T-helper 1 cell (primary cell): ENCODE data around the gene DHDDS.

ENCODE experiments used
- DNase-seq, 5 donors: peaks; one replicate each; pipeline ENCODE4 v3.0.0-alpha.2; 2012 to 2020

DHDDS gene

DNA sequence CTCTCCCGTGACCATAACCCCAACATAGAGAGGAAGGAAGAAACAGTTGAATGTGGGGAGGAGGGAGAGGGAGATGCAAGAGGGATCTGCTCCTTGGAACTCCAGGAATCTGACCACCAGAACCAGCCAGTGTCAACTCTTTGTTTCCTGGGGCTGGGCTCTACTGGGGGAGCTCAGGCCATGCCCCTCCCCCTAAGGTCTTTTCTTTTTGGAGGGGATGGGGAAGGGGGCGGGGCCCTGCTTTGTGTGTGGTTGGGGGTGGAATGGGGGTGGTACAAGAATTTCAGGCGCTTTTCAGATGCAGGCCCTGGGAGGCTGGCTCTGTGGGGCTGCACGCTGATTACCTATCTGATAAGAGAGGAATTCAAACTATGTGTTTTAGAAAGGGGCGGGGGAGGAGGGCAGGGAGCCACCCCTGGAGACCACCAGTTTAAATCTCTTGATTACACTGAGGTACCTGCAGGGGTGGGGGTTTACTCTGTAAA, 13.2 kb upstream of the DHDDS start:
- DNase-seq: no peak

DNA sequence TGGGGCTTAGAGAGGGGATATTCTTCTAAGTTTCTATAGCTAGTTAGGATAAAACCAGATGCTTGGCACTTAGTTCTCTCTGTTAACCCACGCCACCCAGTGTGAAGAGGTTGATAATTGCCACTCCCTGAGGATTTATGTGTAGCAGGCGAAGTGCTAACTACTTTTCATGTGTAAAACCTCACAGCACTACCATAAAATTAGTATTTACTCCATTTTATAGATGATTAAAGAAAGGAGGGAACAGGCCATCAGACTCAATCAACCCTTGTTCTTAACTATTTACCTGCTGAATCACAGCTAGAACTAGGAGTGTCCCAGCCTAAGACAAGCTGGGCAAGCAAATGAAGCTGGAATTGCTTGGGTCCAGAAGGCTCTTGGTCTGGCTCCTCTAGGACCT, 12.6 kb upstream of the DHDDS start:
- DNase-seq: no peak

DNA sequence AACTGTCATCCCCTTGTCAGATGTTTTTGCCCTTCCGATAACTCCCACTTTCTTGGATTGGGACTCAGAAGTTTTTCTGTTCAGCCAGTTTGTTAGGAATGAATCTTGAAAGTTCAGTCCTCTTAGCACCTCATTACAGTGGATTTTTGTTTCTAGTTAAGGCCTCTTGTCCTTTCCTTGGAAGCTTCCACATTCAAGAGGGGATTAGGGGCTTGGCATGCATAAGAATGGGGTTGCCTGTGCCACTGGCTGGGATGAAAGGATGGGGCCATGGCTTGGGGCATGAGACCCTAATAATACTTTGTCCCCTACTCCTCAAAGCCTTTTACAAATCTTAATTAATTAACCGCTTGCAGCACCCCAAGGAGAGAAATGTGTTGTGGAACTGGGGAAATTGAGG, 2.4 kb upstream of the DHDDS start:
- DNase-seq: no peak

DNA sequence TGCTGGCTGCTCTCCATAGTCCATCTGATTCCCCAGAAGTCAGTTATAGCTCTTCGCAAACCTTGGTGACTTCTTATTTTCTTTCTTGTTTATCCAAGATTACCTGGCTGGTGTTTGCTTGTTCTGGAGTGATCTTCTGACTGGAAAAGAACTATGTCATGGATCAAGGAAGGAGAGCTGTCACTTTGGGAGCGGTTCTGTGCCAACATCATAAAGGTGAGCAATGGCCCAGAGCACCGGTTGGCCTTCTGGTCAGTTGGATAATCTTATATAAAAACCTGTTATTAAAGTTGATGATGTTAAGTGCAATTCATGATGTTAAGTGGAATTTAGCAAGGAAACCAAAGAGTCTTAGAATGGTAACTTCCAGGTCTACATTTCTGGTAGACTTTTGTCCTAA, 672 bp downstream of the DHDDS start:
- DNase-seq: no peak

DNA sequence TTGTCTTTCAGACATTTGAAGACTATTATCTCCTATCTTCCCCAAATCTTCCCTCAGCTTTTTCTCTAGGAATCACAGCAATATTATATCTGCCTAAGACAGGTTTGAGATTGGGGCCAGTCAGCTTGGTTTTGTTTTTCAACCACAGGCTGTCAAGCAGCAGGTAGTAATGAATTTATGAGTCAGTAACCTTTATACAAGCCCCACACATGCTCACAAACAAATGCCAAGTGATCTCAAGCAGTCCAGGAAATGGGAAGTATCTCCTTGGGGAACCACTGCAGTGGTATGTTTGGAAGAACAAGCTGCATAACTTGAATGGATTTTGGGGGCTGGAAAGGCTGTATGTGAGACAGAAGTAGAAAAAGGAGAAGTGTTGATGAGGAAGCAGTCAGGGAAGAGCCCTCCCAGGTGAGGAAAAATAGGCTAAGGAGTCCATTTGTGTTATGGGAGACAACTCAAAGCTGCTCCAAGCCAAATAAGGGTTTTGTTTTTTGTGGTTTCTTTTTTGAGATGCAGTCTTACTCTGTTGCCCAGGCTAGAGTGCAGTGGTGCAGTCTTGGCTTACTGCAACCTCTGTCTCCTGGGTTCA, 2.1 kb downstream of the DHDDS start:
- DNase-seq: no peak

DNA sequence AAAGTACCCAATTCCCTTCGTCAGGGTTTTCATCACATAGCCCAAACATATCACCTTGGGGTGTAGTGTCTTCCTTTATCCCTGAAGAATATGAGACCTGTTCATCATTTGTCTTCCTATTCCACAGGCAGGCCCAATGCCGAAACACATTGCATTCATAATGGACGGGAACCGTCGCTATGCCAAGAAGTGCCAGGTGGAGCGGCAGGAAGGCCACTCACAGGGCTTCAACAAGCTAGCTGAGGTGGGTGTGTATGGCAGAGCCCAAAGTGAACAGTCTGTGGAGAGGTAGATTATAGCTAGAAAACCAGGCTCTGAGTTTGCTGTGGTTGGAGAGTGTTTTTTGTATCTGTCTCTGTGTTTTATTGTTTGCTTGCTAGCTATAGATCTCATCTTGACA, 5.9 kb downstream of the DHDDS start:
- no peak for DNase-seq

DNA sequence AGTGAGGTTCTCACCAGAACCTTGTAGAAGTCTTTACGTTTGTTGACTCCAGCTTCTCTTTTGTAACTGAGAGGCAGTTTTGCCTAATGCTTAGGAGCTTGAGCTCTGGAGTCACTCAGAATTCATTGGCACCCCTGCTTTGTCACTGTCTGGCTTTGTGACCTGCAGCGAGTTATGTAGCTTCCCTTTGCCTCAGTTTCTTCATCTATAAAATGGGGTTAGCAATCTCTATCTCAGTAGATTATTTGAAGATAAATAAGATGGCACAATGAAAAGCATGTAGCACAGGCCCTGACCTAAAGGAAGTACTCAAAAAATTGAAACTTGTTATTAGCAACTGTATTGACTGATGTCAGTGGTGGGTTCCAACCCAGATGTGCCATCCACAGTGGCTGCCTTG, 8.1 kb downstream of the DHDDS start:
- DNase-seq: no peak

- no peak for DNase-seq
These were observed 17.7 kb downstream of the DHDDS start for GRCh38 chr1:26449868-26450267.

DNA sequence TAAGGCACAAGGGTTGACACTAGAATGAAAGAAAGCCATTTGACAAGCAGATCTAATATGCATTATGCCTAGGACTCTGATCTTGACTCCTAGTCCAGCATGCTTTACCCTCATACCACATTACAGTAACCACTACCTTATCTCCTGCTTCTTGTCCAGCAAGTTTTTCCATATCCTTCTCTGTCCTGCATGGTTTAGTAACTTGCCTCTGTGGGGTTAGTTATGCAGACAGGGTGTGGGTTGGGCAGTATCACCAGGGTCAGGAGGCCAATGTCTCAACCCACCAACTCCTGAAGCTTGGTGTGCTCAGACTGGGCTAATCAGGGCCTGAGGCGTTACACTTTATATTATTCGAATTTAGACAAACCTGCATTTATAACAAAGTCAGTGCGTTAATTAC, 18.8 kb downstream of the DHDDS start:
- no peak for DNase-seq

GRCh38 chr1:26452459-26453183, 20.5 kb downstream of the DHDDS start:
- no peak for DNase-seq

GRCh38 chr1:26459148-26459547, 27.0 kb downstream of the DHDDS start:
- DNase-seq: no peak

DNA sequence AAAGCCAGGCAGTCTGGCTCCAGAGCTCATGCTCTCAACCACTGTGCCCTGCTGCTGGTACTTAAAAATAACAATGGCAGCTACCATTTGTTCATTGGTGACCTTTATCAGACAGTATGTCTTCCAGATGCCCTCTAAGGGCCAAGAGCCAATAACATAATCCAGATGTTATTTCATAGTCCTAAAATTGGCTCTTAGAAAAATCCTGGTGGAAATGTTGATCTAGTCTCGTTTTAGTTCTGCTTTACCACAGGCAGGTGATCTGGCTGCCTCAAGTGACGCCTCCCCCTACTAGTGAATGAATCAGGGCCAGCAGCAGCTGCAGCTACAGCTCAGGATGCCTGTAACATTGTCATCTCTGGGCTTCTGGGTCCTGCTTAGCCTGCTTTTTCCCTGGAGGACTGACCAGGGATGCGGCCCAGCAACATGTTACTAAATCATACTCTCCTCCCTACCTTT, 27.5 kb downstream of the DHDDS start:
- DNase-seq: no peak

- no peak for DNase-seq
These were observed 36.8 kb downstream of the DHDDS start for GRCh38 chr1:26468911-26469310.

GRCh38 chr1:26469558-26469957, 37.4 kb downstream of the DHDDS start:
- no peak for DNase-seq

GRCh38 chr1:26470878-26471497, 38.9 kb downstream of the DHDDS start:
- no peak for DNase-seq

DNA sequence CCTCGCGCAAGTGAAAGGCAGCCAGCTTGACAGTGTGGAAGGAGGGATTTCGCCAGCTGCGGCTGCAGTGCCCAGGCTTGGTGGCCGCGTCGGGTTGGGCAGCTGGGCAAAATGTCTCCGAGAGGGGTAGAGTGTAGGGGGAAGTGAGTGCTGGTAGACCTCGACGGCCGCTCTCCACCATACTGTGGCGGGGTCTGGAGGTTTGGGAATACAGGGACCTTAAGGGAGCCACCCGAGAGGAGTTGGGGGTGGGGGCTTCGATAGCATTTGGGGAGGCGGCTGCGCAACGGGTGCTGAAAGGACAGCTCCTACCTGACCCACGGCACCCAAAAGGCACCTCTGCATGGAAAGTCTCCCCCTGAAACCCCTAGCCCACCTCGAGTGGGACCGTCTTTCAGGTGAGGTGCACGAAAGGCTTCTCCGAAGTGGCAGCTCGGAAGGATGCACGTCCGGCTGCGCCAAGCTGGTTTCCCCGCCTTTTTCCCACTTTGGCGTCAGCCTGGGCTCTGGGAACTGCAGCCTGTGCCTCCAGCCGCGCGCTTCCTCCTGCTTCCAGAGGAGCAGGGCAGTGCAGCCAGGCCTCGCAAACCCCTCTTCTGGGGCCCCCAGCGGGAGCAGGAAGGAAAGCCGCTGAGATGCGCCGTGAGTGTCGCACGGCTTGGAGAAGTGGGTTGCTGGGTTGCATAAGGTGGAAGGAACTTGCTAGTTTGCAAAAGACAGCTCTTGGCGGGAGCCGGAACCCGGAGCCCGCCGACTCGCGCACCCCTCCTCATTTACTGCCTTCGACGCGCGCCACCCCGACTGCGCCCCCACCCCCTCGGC, 39.6 kb downstream of the DHDDS start:
- DNase-seq: peak in 4 of 5 donors; percentile 15 to 35 (median 24)

GRCh38 chr1:26472320-26472900, 40.3 kb downstream of the DHDDS start, which contains the start of gene HMGN2:
Gene HMGN2 (plus strand): TSS chr1:26472440. CDS start chr1:26472613, 173 bp downstream.
- DNase-seq: peak; percentile 73 to 90 (median 83)

DNA sequence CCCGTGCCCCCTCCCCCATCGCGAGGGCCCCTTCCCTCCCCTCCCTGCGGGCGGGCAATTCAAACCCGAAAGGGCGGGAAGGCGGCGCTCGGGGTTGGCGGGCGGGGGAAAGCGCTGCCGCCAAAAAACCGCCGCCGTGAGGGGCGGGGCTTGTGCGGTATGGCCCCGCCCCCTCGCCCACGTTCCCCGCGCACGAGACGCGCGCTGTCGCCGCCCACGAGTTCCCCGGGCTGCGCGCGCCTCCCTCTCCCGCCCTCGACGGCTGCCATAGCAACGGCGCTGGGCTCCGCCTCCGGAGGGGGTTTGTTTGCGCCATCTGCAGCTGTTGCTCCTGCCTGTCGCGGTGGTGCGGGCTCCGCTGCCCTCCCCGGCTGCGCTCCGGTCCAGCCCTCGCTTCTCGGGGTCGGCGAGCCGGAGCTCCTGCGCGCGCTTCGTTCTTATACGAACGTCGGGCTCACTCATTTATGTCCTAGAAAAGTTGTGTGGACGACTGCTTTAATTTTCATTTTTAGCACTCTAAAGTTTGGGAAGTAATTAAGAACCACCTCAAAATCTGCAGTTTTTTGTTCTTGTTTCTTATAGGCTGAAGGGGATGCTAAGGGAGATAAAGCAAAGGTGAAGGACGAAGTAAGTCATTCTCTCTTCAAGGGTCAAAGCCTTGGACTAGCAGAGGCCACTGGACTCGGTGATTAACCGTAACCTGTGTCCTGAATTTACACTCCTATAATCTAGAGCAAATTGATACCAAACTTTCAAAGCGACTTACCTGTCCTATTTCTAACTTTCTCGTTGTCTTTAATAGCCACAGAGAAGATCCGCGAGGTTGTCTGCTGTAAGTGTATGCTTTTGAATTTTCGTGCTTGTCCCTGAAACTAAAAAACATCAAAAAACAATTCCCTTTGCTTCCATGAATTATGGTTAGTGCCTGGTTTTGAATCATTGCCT, 41.1 kb downstream of the DHDDS start:
- DNase-seq: peak; percentile 93 to 98 (median 95)

DNA sequence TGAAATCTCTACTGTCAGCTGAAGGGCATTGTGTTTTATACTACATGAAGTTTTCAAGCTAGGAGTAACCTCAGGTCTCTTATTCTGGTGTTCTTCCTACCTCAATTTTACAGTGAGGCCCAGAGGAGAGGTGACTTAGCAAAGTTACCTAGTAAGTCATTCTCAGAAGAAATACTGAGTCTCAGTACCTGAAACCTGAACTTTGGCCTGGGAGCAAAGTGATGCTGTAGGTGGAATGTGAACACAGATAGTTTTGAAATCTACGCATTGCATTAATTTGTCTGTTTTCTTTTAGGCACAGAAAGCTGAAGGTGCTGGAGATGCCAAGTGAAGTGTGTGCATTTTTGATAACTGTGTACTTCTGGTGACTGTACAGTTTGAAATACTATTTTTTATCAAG, 42.7 kb downstream of the DHDDS start:
- no peak for DNase-seq

DNA sequence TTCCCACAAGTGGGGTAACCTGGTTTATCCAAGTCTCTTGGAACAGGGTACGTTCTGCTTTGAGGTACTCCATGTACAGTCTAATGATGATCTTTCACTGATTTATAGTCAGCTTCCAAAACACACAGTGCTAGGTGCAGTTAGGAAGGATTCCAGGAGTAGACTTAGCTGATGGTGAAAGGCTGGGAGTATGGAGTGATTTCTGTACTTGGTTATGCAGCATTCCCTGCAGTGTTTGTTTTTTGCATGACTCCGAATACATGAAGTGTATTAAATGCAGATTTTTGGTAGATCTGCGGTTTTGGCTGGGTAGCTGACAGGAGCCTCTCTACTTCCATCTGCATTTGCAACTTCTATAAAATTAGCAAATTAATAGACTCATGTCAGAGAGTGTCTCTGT, 43.9 kb downstream of the DHDDS start:
- no peak for DNase-seq

GRCh38 chr1:26476958-26477357, 44.8 kb downstream of the DHDDS start:
- no peak for DNase-seq
